WTC11 (cell line): ENCODE measurements around the gene SMYD3. TPM values are rescaled to one million over a fixed set of nuclear protein-coding genes. Genes with fewer than 3 reads are reported as not detected.

Source experiments
- ATAC-seq: fragments of 200-7000 bp; cut with Tn5 transposase; 2 replicates; pipeline ENCODE4 v1.10.0; 2021; ENCODE audit warnings: mild to moderate bottlenecking, moderate library complexity
- CTCF ChIA-PET: fragments of 300-600 bp; sonication (Branson Sonifier 250); formaldehyde crosslinking; loops from one replicate; lab custom pipeline; 2021; ENCODE audit warnings: antibody characterized with exemption; lab: Charles Lee
- POLR2A ChIA-PET: fragments of 350-600 bp; sonication (Branson Sonifier 250); formaldehyde crosslinking; loops from one replicate; lab custom pipeline; 2021; ENCODE audit warnings: antibody characterized with exemption; lab: Charles Lee
- DNase-seq: peaks from one replicate; pipeline ENCODE4 v3.0.0; 2021; ENCODE audit warnings: low spot score
- H3K27ac Mint-ChIP-seq: 2 replicates; pipeline ENCODE4 v1.8.0; 2021; ENCODE audit warnings: mixed read lengths
- H3K27me3 Mint-ChIP-seq: 2 replicates; pipeline ENCODE4 v1.8.0; 2021; ENCODE audit warnings: low read depth, mild to moderate bottlenecking, moderate library complexity, mixed read lengths
- H3K36me3 Mint-ChIP-seq: 2 replicates; pipeline ENCODE4 v1.8.0; 2021; ENCODE audit warnings: mixed read lengths
- H3K4me1 Mint-ChIP-seq: 2 replicates; pipeline ENCODE4 v1.8.0; 2022; ENCODE audit warnings: mixed read lengths
- H3K4me3 Mint-ChIP-seq: 2 replicates; pipeline ENCODE4 v1.8.0; 2021; ENCODE audit warnings: mild to moderate bottlenecking, moderate library complexity, mixed read lengths
- H3K9me3 Mint-ChIP-seq: 2 replicates; pipeline ENCODE4 v1.8.0; 2021; ENCODE audit warnings: mixed read lengths
- CREB1 ChIP-seq: sonication (generic); formaldehyde crosslinking; IDR thresholded peaks from 2 replicates; pipeline ENCODE4 v1.8.0; 2023; ENCODE audit warnings: mild to moderate bottlenecking, missing genetic modification reagents
- ESRRA ChIP-seq: sonication (generic); formaldehyde crosslinking; IDR thresholded peaks from 2 replicates; pipeline ENCODE4 v1.8.1; 2022; ENCODE audit warnings: mild to moderate bottlenecking, missing genetic modification reagents, borderline replicate concordance
- GABPB1 ChIP-seq: sonication (generic); formaldehyde crosslinking; IDR thresholded peaks from 2 replicates; pipeline ENCODE4 v1.8.1; 2023; ENCODE audit warnings: mild to moderate bottlenecking, missing genetic modification reagents
- GTF2I ChIP-seq: fragments of 250-450 bp; sonication (Bioruptor Pico); conservative IDR thresholded peaks from 2 replicates; pipeline ENCODE4 v1.4.0; 2021; ENCODE audit warnings: mild to moderate bottlenecking
- HMGA2 ChIP-seq: fragments of 250-450 bp; sonication (Bioruptor Pico); IDR thresholded peaks from 2 replicates; pipeline ENCODE4 v1.4.0; 2021; ENCODE audit warnings: mild to moderate bottlenecking, moderate library complexity
- JUN ChIP-seq: sonication (generic); formaldehyde crosslinking; IDR thresholded peaks from 2 replicates; pipeline ENCODE4 v1.8.0; 2023; ENCODE audit warnings: mild to moderate bottlenecking, missing genetic modification reagents
- MXD4 ChIP-seq: fragments of 250-450 bp; sonication (Bioruptor Pico); IDR thresholded peaks from 2 replicates; pipeline ENCODE4 v1.8.0; 2021; ENCODE audit warnings: mild to moderate bottlenecking, moderate library complexity, borderline replicate concordance
- NR2C2 ChIP-seq: sonication (generic); formaldehyde crosslinking; IDR thresholded peaks from 2 replicates; pipeline ENCODE4 v1.8.0; 2022; ENCODE audit warnings: mild to moderate bottlenecking, missing genetic modification reagents
- RELA ChIP-seq: sonication (generic); formaldehyde crosslinking; IDR thresholded peaks from 2 replicates; pipeline ENCODE4 v1.8.1; 2022; ENCODE audit warnings: missing genetic modification reagents, mild to moderate bottlenecking, borderline replicate concordance
- SMAD4 ChIP-seq: sonication (generic); formaldehyde crosslinking; IDR thresholded peaks from 2 replicates; pipeline ENCODE4 v1.8.0; 2022; ENCODE audit warnings: mild to moderate bottlenecking, missing genetic modification reagents
- TCF7 ChIP-seq: sonication (generic); formaldehyde crosslinking; IDR thresholded peaks from 2 replicates; pipeline ENCODE4 v1.8.0; 2022; ENCODE audit warnings: mild to moderate bottlenecking, low read depth, missing genetic modification reagents, moderate library complexity
- ZBTB21 ChIP-seq: sonication (generic); formaldehyde crosslinking; IDR thresholded peaks from 2 replicates; pipeline ENCODE4 v1.8.1; 2023; ENCODE audit warnings: mild to moderate bottlenecking, missing genetic modification reagents, borderline replicate concordance
- ZNF263 ChIP-seq: sonication (generic); formaldehyde crosslinking; IDR thresholded peaks from 2 replicates; pipeline ENCODE4 v1.8.1; 2022; ENCODE audit warnings: low read depth, mild to moderate bottlenecking, moderate library complexity, missing genetic modification reagents
- ZNF317 ChIP-seq: sonication (generic); formaldehyde crosslinking; IDR thresholded peaks from 2 replicates; pipeline ENCODE4 v1.8.1; 2023; ENCODE audit warnings: low read depth, mild to moderate bottlenecking, moderate library complexity, missing genetic modification reagents, borderline replicate concordance
- total RNA-seq: library from RNA; stranded (reverse); gene quantifications from 3 replicates; pipeline ENCODE4 v1.2.3, GENCODE V29; 2021
- TF ChIP-seq, protein P1 (sequence below): sonication (generic); formaldehyde crosslinking; IDR thresholded peaks from 2 replicates; pipeline ENCODE4 v1.8.1; 2023; ENCODE audit warnings: mild to moderate bottlenecking, missing genetic modification reagents, moderate library complexity
- TF ChIP-seq, protein P2 (sequence below): sonication (generic); formaldehyde crosslinking; IDR thresholded peaks from 2 replicates; pipeline ENCODE4 v1.8.1; 2022; ENCODE audit warnings: missing genetic modification reagents, borderline replicate concordance
- TF ChIP-seq, protein P3 (sequence below): fragments of 250-450 bp; sonication (Bioruptor Pico); IDR thresholded peaks from 2 replicates; pipeline ENCODE4 v1.9.0; 2021; ENCODE audit warnings: mild to moderate bottlenecking, borderline replicate concordance
- TF ChIP-seq, protein P4 (sequence below): sonication (generic); formaldehyde crosslinking; IDR thresholded peaks from 2 replicates; pipeline ENCODE4 v1.8.0; 2022; ENCODE audit warnings: mild to moderate bottlenecking, missing genetic modification reagents
- TF ChIP-seq, protein P5 (sequence below): sonication (generic); formaldehyde crosslinking; IDR thresholded peaks from 2 replicates; pipeline ENCODE4 v1.8.0; 2023; ENCODE audit warnings: mild to moderate bottlenecking, missing genetic modification reagents
- TF ChIP-seq, protein P6 (sequence below): sonication (generic); formaldehyde crosslinking; IDR thresholded peaks from 2 replicates; pipeline ENCODE4 v1.8.1; 2023; ENCODE audit warnings: mild to moderate bottlenecking, moderate library complexity, missing genetic modification reagents

The SMYD3 gene
- total RNA-seq, 1 experiment from 2014 or later, result 21.4 TPM

DNA sequence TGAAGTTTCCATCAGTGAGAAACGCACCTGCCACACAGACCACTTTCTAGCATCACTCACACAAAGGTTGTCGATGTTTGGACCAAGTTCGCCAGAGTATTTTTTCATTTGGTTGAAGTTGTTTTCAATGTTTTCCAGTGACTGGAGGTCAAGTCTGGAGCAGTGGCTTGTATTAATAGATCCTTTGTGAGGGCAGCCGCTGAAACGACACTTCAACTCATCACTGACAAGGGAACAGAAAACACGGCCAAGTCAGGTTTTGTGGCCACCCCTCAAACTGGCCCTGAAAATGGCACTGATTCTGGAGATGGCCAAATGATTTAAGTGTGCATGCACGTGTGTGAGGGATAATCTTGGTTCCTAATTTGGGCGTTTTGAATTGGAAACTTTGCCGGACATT, 675.6 kb downstream of the SMYD3 start:
- ChIA-PET POLR2A (no interaction called here), CTCF (interaction anchor here (1.4 kb wide), 1 partner anchor 57 kb away, joined by 3 read pairs; no protein-coding TSS in a partner anchor)
- Mint-ChIP-seq H3K4me3 (no peak overlapping the region), H3K27me3 (no peaks in the 10 kb centered on the region), H3K27ac (no peak overlapping the region), H3K4me1 (no peaks in the 10 kb centered on the region), H3K9me3 (peaks cover 5% of the 10 kb centered on the region), H3K36me3 (no peaks in the 10 kb centered on the region)
- ATAC-seq (no peak), DNase-seq (no peak)
- TF ChIP-seq GTF2I (CRISPR knock-in tag) (no peak), JUN (no peak), TCF7 (CRISPR knock-in tag) (no peak), RELA (CRISPR knock-in tag) (no peak), MXD4 (CRISPR knock-in tag) (no peak), ZBTB21 (CRISPR knock-in tag) (no peak), ZNF263 (CRISPR knock-in tag) (no peak), ESRRA (no peak), HMGA2 (CRISPR knock-in tag) (no peak), SMAD4 (CRISPR knock-in tag) (no peak), ZNF317 (no peak), CREB1 (CRISPR knock-in tag) (no peak), GABPB1 (CRISPR knock-in tag) (no peak), NR2C2 (no peak)
- TF ChIP-seq, protein P1, sequence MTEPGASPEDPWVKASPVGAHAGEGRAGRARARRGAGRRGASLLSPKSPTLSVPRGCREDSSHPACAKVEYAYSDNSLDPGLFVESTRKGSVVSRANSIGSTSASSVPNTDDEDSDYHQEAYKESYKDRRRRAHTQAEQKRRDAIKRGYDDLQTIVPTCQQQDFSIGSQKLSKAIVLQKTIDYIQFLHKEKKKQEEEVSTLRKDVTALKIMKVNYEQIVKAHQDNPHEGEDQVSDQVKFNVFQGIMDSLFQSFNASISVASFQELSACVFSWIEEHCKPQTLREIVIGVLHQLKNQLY, result no peak
- TF ChIP-seq, protein P2, sequence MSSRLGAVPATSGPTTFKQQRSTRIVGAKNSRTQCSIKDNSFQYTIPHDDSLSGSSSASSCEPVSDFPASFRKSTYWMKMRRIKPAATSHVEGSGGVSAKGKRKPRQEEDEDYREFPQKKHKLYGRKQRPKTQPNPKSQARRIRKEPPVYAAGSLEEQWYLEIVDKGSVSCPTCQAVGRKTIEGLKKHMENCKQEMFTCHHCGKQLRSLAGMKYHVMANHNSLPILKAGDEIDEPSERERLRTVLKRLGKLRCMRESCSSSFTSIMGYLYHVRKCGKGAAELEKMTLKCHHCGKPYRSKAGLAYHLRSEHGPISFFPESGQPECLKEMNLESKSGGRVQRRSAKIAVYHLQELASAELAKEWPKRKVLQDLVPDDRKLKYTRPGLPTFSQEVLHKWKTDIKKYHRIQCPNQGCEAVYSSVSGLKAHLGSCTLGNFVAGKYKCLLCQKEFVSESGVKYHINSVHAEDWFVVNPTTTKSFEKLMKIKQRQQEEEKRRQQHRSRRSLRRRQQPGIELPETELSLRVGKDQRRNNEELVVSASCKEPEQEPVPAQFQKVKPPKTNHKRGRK (CRISPR knock-in tag), result no peak
- TF ChIP-seq, protein P3, sequence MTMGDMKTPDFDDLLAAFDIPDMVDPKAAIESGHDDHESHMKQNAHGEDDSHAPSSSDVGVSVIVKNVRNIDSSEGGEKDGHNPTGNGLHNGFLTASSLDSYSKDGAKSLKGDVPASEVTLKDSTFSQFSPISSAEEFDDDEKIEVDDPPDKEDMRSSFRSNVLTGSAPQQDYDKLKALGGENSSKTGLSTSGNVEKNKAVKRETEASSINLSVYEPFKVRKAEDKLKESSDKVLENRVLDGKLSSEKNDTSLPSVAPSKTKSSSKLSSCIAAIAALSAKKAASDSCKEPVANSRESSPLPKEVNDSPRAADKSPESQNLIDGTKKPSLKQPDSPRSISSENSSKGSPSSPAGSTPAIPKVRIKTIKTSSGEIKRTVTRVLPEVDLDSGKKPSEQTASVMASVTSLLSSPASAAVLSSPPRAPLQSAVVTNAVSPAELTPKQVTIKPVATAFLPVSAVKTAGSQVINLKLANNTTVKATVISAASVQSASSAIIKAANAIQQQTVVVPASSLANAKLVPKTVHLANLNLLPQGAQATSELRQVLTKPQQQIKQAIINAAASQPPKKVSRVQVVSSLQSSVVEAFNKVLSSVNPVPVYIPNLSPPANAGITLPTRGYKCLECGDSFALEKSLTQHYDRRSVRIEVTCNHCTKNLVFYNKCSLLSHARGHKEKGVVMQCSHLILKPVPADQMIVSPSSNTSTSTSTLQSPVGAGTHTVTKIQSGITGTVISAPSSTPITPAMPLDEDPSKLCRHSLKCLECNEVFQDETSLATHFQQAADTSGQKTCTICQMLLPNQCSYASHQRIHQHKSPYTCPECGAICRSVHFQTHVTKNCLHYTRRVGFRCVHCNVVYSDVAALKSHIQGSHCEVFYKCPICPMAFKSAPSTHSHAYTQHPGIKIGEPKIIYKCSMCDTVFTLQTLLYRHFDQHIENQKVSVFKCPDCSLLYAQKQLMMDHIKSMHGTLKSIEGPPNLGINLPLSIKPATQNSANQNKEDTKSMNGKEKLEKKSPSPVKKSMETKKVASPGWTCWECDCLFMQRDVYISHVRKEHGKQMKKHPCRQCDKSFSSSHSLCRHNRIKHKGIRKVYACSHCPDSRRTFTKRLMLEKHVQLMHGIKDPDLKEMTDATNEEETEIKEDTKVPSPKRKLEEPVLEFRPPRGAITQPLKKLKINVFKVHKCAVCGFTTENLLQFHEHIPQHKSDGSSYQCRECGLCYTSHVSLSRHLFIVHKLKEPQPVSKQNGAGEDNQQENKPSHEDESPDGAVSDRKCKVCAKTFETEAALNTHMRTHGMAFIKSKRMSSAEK (CRISPR knock-in tag), result no peak
- TF ChIP-seq, protein P4, sequence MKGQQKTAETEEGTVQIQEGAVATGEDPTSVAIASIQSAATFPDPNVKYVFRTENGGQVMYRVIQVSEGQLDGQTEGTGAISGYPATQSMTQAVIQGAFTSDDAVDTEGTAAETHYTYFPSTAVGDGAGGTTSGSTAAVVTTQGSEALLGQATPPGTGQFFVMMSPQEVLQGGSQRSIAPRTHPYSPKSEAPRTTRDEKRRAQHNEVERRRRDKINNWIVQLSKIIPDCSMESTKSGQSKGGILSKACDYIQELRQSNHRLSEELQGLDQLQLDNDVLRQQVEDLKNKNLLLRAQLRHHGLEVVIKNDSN (CRISPR knock-in tag), result no peak
- TF ChIP-seq, protein P5, sequence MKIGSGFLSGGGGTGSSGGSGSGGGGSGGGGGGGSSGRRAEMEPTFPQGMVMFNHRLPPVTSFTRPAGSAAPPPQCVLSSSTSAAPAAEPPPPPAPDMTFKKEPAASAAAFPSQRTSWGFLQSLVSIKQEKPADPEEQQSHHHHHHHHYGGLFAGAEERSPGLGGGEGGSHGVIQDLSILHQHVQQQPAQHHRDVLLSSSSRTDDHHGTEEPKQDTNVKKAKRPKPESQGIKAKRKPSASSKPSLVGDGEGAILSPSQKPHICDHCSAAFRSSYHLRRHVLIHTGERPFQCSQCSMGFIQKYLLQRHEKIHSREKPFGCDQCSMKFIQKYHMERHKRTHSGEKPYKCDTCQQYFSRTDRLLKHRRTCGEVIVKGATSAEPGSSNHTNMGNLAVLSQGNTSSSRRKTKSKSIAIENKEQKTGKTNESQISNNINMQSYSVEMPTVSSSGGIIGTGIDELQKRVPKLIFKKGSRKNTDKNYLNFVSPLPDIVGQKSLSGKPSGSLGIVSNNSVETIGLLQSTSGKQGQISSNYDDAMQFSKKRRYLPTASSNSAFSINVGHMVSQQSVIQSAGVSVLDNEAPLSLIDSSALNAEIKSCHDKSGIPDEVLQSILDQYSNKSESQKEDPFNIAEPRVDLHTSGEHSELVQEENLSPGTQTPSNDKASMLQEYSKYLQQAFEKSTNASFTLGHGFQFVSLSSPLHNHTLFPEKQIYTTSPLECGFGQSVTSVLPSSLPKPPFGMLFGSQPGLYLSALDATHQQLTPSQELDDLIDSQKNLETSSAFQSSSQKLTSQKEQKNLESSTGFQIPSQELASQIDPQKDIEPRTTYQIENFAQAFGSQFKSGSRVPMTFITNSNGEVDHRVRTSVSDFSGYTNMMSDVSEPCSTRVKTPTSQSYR, result no peak
- TF ChIP-seq, protein P6, sequence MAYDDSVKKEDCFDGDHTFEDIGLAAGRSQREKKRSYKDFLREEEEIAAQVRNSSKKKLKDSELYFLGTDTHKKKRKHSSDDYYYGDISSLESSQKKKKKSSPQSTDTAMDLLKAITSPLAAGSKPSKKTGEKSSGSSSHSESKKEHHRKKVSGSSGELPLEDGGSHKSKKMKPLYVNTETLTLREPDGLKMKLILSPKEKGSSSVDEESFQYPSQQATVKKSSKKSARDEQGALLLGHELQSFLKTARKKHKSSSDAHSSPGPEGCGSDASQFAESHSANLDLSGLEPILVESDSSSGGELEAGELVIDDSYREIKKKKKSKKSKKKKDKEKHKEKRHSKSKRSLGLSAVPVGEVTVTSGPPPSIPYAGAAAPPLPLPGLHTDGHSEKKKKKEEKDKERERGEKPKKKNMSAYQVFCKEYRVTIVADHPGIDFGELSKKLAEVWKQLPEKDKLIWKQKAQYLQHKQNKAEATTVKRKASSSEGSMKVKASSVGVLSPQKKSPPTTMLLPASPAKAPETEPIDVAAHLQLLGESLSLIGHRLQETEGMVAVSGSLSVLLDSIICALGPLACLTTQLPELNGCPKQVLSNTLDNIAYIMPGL, result no peak
